A549 treated with CORT108297 at 1 μM for 4 hours (cell line): ENCODE measurements around the gene MKI67. TPM values are rescaled to one million over a fixed set of nuclear protein-coding genes. Genes with fewer than 3 reads are reported as not detected.

Experiments
- total RNA-seq: library from RNA; stranded (reverse); fragments of 200-300 nt; extraction: Qiagen RNA extraction; gene quantifications from 5 replicates; pipeline ENCODE4 v1.2.3, GENCODE V29; 2022

Gene MKI67, protein sequence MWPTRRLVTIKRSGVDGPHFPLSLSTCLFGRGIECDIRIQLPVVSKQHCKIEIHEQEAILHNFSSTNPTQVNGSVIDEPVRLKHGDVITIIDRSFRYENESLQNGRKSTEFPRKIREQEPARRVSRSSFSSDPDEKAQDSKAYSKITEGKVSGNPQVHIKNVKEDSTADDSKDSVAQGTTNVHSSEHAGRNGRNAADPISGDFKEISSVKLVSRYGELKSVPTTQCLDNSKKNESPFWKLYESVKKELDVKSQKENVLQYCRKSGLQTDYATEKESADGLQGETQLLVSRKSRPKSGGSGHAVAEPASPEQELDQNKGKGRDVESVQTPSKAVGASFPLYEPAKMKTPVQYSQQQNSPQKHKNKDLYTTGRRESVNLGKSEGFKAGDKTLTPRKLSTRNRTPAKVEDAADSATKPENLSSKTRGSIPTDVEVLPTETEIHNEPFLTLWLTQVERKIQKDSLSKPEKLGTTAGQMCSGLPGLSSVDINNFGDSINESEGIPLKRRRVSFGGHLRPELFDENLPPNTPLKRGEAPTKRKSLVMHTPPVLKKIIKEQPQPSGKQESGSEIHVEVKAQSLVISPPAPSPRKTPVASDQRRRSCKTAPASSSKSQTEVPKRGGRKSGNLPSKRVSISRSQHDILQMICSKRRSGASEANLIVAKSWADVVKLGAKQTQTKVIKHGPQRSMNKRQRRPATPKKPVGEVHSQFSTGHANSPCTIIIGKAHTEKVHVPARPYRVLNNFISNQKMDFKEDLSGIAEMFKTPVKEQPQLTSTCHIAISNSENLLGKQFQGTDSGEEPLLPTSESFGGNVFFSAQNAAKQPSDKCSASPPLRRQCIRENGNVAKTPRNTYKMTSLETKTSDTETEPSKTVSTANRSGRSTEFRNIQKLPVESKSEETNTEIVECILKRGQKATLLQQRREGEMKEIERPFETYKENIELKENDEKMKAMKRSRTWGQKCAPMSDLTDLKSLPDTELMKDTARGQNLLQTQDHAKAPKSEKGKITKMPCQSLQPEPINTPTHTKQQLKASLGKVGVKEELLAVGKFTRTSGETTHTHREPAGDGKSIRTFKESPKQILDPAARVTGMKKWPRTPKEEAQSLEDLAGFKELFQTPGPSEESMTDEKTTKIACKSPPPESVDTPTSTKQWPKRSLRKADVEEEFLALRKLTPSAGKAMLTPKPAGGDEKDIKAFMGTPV (N-terminal part only)
- 54.3 to 83.1 TPM (median 63.0 TPM) in 5 replicates for total RNA-seq

DNA sequence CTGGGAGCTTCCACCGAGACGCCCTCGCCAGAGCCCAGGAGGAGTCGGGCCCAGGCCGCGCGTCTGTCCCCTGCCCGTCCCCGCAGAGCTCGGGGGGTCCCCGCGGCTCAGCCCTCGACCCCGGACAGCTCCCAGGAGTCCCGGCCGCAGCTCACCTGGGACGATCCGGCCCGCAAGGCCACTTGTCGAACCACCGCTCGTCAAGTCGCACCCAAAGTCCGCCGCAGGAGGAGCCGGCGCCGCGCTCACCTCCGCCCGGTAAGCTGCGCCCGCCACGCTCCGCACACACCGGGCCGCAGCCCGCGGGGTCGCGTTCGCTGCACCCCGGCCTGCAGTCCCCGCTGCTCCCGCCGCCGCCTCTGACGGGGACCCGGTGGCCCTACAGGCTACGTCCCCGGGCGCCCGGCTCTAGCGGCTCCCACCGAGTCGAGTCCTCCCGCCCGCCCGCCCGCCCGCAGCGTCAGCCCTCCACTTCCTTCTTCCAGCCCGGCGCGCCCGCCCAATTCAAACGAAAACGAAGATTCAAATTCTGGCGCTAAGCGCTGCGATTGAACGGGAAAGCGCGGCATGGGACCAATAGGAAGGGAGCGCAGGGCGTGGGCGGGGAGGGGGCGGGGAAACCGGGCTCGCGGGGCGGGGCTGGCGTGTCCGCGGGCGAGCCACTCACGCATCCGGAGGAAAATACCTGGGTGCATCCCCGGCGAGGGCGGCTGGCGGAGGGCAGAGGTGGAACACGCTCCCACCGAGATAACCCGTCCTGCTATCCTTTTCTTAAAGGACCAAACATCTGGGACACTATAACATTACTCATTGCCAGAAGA is at the start of gene MKI67:
TSS of gene MKI67 (minus strand) at position 480 of the 821 bp plus-strand sequence. CDS start 756 bp downstream, outside the sequence.

Other genes starting within 250 kb of the MKI67 start
- gene CLRN3, start 233.5 kb downstream of the MKI67 start, total RNA-seq, result not detected in 5 replicates
- gene PTPRE, start 219.3 kb downstream of the MKI67 start, total RNA-seq, result 2.5 to 4.1 TPM (median 3.6 TPM) in 5 replicates